GM19238 (cell line): ENCODE measurements around the gene RPL19.
A peak's percentile ranks its signal among the peaks of the same experiment; 100 is the strongest.
"Not testable (repeated sequence)": the region's sequence is repeated elsewhere in the genome, so short reads cannot be mapped to it uniquely, and the experiment has no call there.

Experiments used
- DNase-seq: peaks from one replicate; pipeline ENCODE4 v3.0.0; 2011; ENCODE audit warnings: low spot score; ENCODE audit not compliant: insufficient read length

RPL19 gene

GRCh38 chr17:39200070-39200879, at the start of gene RPL19:
TSS of gene RPL19 (plus strand) at chr17:39200283. CDS start at chr17:39200345, 62 bp downstream.
- DNase-seq: peak; percentile 89

GRCh38 chr17:39150795-39151149, 49.3 kb upstream of the RPL19 start:
- no peak for DNase-seq

GRCh38 chr17:39151150-39151942, 48.7 kb upstream of the RPL19 start, which contains the start of gene PLXDC1:
TSS of gene PLXDC1 (minus strand) at chr17:39151637. CDS start at chr17:39151437, 200 bp downstream.
- DNase-seq: no peak

GRCh38 chr17:39151943-39152818, 47.9 kb upstream of the RPL19 start:
- no peak for DNase-seq

- DNase-seq: peak; percentile 64
Measured at GRCh38 chr17:39153599-39154051, 46.5 kb upstream of the RPL19 start.

GRCh38 chr17:39155654-39156053, 44.4 kb upstream of the RPL19 start:
- DNase-seq: no peak

- DNase-seq: no peak
Measured at GRCh38 chr17:39156491-39156890, 43.6 kb upstream of the RPL19 start.

- DNase-seq: no peak
Measured at GRCh38 chr17:39158623-39159022, 41.5 kb upstream of the RPL19 start.

GRCh38 chr17:39161962-39162361, 38.1 kb upstream of the RPL19 start:
- DNase-seq: no peak

GRCh38 chr17:39164675-39165143, 35.4 kb upstream of the RPL19 start:
- peak; percentile 95 for DNase-seq

- no peak for DNase-seq
Measured at GRCh38 chr17:39165178-39165840, 34.8 kb upstream of the RPL19 start.

GRCh38 chr17:39165841-39166349, 34.2 kb upstream of the RPL19 start, which contains the start of gene ARL5C:
TSS of gene ARL5C (minus strand) at chr17:39166161. CDS start at chr17:39165760, 401 bp downstream.
- DNase-seq: no peak

GRCh38 chr17:39166437-39167335, 33.4 kb upstream of the RPL19 start:
- no peak for DNase-seq

GRCh38 chr17:39167476-39167875, 32.6 kb upstream of the RPL19 start:
- DNase-seq: no peak

GRCh38 chr17:39168503-39168902, 31.6 kb upstream of the RPL19 start:
- DNase-seq: not testable (repeated sequence)

GRCh38 chr17:39169101-39169500, 31.0 kb upstream of the RPL19 start:
- DNase-seq: no peak

GRCh38 chr17:39169518-39169917, 30.6 kb upstream of the RPL19 start:
- no peak for DNase-seq

GRCh38 chr17:39170109-39170508, 30.0 kb upstream of the RPL19 start:
- no peak for DNase-seq

GRCh38 chr17:39170558-39170957, 29.5 kb upstream of the RPL19 start:
- DNase-seq: no peak
